ENCODE results near the gene RANBP10.

Gene RANBP10

DNA sequence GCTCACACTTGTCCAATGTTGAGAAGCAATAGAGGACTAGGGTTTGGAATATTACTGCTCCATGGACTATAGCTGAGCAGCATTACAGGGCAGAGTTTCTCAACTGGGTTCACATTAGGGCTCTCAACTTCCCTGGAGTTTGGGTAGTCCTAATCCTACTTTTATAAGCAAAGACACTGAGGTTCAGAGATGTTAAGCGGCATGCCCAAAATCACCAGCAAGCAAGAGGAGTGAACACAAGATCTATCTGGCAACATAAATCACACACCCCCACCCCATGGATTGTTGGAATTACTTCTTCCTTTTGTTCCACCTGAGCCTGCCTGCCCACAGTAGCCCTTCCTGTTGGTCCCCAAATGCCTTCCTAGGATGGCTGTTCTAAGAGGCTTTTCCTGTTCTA, 5.5 kb upstream of the RANBP10 start:
- no peaks in the 10 kb centered on the region for H3K27me3 ChIP-seq (ENCODE audit: insufficient read depth, low read length)

DNA sequence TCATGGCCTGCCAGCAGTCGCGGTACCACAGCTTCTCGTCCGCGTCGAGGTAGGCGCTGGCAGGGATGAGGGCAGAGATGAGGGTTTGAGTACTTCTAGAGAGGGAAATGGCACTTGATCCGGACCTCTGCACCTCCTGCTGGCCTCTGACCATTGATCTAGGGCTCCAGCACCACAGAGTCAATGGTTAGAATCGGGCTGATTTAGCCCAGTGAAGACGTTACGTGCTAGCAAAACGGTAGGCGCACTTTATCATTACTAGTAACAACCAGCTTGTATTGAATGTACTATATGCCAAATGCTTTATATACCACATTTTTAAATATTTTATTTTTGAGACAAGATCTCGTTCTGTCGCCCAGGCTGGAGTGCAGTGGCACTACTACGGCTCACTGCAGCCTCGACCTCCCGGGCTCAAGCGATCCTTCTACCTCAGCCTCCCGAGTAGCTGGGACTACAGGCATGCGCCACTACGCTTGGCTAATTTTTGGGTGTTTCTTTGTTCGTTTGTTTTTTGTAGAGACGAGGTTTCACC, 855 bp upstream of the RANBP10 start:
- H2AFZ ChIP-seq (ENCODE audit: low read depth, low read length): peak overlapping the region; percentile 67
- H3K9me3 ChIP-seq (ENCODE audit: low read length): no peaks in the 10 kb centered on the region
- peaks cover 15% of the 10 kb centered on the region for H3K36me3 ChIP-seq (ENCODE audit: insufficient read depth, low read length)
- H3K4me3 ChIP-seq (ENCODE audit: low read length): peak overlapping the region; percentile 75
- H3K27me3 ChIP-seq (ENCODE audit: insufficient read depth, low read length): no peaks in the 10 kb centered on the region
- peaks cover 15% of the 10 kb centered on the region for H3K4me1 ChIP-seq (ENCODE audit: insufficient read depth, low read length)

More for the DNA sequence above, 5.5 kb upstream of the RANBP10 start:
- Histone ChIP-seq H2AFZ (ENCODE audit: low read depth, low read length) (no peak overlapping the region), H3K9me3 (ENCODE audit: low read length) (no peaks in the 10 kb centered on the region), H3K36me3 (ENCODE audit: insufficient read depth, low read length) (no peaks in the 10 kb centered on the region), H3K4me3 (ENCODE audit: low read length) (no peak overlapping the region), H3K4me1 (ENCODE audit: insufficient read depth, low read length) (peaks cover 6% of the 10 kb centered on the region)

DNA sequence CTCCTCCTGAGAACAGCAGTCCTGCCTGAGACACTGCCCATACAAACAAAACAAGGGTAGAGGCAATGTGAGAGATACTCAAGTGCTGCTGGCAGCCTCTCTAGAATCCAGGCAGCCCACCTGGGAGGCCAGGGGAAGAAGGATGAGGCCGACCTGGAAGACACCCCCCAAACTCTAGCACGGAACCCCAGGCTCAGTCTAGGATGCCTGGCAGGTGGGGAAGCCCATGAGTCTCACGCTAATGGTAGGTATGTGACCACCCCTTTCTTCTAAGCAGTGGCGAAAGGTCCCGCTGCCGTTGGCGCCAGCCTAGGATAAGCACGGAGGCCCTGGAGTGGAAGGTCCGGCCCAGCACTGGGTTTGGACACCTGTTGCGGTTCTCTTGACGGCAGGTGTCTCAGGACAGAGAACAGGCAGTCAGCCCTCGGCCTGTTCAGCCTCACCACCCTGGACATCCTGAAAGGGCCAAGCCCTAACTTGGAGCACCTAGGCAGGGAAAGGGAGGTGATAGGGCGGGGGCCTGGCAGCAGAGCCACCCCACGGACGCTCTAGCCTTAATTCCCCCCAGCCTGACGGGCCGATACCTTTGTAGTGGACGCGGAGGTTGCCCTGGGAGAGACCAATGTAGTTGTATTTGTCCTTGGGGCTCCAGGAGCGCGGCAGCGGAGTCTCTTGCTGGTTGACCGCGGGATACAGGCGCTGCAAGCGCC, 487 bp downstream of the RANBP10 start:
- H3K4me3 ChIP-seq (ENCODE audit: low read length): peak overlapping the region; percentile 75
- no peaks in the 10 kb centered on the region for H3K9me3 ChIP-seq (ENCODE audit: low read length)
- H3K36me3 ChIP-seq (ENCODE audit: insufficient read depth, low read length): peaks cover 28% of the 10 kb centered on the region
- peak overlapping the region; percentile 74 for H2AFZ ChIP-seq (ENCODE audit: low read depth, low read length)
- H3K4me1 ChIP-seq (ENCODE audit: insufficient read depth, low read length): peaks cover 15% of the 10 kb centered on the region
- H3K27me3 ChIP-seq (ENCODE audit: insufficient read depth, low read length): no peaks in the 10 kb centered on the region

DNA sequence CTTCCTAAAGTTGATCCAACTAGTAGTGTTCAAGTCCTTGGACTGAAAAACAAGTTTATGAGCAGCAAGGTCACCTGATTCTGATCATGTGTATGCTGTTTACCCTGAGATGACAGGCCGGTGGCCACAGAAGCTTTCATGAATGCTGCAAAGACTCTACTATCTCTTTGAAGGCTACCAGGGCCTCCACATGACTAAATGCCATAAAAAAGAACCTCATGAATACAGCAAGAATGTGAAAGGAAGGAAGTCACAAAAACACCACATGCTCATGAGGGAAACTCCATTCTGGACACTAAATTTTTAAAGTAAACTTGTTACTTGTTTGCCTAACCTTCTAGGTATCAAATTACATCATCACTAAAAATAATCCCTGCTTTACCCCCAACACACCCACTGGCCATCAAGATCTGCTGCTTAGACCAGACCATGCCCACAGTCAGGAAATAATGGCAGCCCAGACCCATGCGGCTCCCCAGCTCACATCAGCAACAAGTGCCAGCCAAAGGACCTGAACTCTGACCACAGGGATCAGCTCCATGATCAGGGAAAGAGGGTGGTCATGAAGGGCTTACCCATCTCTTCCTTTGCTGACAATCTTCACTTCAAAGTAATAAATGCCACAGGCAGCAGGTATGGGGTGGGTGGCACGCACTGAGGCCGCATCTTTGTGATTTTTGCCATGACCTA, 1.4 kb downstream of the RANBP10 start:
- no peaks in the 10 kb centered on the region for H3K9me3 ChIP-seq (ENCODE audit: low read length)
- peaks cover 36% of the 10 kb centered on the region for H3K36me3 ChIP-seq (ENCODE audit: insufficient read depth, low read length)
- peaks cover 15% of the 10 kb centered on the region for H3K4me1 ChIP-seq (ENCODE audit: insufficient read depth, low read length)
- H3K4me3 ChIP-seq (ENCODE audit: low read length): peak overlapping the region; percentile 75
- no peak overlapping the region for H2AFZ ChIP-seq (ENCODE audit: low read depth, low read length)
- H3K27me3 ChIP-seq (ENCODE audit: insufficient read depth, low read length): no peaks in the 10 kb centered on the region

DNA sequence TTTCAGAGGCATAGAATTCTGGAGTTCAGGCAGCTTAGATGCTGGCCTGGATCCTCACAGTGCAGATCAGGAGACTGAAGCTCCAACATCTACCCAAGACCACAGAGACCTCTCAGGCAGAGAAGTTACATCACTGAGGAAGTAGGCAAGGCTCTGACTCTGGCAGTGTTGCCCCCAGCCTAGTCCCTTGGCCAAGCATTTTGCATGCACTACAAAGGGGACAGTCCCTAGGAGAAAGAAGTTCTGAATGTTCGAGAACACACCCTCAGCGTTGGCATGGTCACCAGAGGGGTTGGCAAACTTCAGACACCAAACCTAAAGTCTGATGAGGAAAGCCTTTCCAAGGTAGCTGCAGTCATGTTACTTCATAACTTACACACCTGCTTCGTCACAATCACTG, 2.5 kb downstream of the RANBP10 start:
- H3K9me3 ChIP-seq (ENCODE audit: low read length): no peaks in the 10 kb centered on the region
- peaks cover 15% of the 10 kb centered on the region for H3K4me1 ChIP-seq (ENCODE audit: insufficient read depth, low read length)
- H3K36me3 ChIP-seq (ENCODE audit: insufficient read depth, low read length): peaks cover 44% of the 10 kb centered on the region
- no peaks in the 10 kb centered on the region for H3K27me3 ChIP-seq (ENCODE audit: insufficient read depth, low read length)
- H3K4me3 ChIP-seq (ENCODE audit: low read length): no peak overlapping the region
- no peak overlapping the region for H2AFZ ChIP-seq (ENCODE audit: low read depth, low read length)

DNA sequence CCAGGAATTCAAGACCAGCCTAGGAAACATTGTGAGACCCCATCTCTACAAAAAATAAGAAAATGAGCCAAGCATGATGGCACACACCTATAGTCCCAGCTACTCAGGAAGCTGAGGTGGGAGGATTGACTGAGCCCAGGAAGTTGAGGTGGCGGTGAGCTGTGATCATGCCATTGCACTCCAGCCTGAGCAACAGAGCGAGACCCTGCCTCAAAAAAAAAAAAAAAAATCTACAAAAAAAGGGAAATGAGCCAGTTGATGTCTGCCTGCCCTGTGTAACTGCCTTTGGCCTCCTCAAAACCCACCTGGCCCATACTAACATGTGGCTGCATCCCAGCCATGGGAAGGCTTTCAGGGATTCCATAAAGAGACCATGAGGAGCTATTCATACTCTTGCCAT, 4.5 kb downstream of the RANBP10 start:
- Histone ChIP-seq H3K4me3 (ENCODE audit: low read length) (no peak overlapping the region), H3K9me3 (ENCODE audit: low read length) (no peaks in the 10 kb centered on the region)

DNA sequence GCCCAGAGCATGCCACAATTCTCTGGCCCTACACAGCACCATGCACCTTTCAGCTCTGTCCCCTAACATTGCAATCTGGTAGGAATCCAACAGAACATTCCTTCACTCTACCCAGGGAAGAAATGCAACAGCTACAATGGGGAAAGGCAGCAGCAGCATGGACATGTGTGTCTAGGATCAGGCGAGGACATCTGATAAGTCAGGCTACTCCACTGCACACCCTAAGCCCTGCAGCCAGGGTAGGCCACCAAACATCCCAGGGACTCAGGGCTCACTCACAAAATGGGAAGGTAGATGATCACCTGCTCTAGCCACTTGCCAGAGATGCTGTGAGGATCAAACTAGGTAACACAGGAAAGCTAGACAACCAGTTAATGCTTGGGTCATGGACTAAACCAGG, 5.1 kb downstream of the RANBP10 start:
- Histone ChIP-seq H3K4me1 (ENCODE audit: insufficient read depth, low read length) (peaks cover 9% of the 10 kb centered on the region), H3K9me3 (ENCODE audit: low read length) (no peaks in the 10 kb centered on the region), H3K4me3 (ENCODE audit: low read length) (no peak overlapping the region), H3K27me3 (ENCODE audit: insufficient read depth, low read length) (no peaks in the 10 kb centered on the region), H2AFZ (ENCODE audit: low read depth, low read length) (no peak overlapping the region), H3K36me3 (ENCODE audit: insufficient read depth, low read length) (peaks cover 54% of the 10 kb centered on the region)

More for the DNA sequence above, 4.5 kb downstream of the RANBP10 start:
- H3K36me3 ChIP-seq (ENCODE audit: insufficient read depth, low read length): peaks cover 52% of the 10 kb centered on the region
- H3K27me3 ChIP-seq (ENCODE audit: insufficient read depth, low read length): no peaks in the 10 kb centered on the region
- peaks cover 9% of the 10 kb centered on the region for H3K4me1 ChIP-seq (ENCODE audit: insufficient read depth, low read length)
- H2AFZ ChIP-seq (ENCODE audit: low read depth, low read length): no peak overlapping the region

DNA sequence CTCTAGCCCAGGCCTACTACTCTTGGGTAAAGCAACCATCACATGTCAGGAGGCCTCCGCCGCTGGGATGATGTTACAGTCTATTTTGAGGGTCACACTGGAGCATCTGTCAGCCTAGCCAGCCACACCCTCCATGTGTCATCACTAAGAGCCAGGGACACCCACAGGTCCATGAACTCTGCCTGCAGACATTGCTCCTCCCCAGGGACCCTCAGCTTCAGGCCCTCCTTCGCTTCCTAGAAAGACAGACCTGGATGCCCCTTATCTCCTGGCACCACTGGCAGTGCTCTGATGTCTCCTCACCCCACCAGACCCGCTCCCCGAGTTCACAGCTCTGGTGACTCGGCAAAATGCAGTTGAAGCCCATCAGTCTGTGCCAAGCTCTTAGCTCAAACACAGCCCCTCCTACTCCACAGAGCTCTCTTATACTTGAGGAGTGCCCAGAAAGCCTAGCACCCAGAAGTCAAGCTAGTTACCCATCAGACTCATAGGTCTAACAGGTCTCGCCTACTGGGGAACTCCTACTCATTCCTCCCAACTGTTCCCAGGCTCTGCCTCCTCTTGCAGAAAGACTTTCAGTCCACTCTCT, 5.9 kb downstream of the RANBP10 start:
- no peak overlapping the region for H2AFZ ChIP-seq (ENCODE audit: low read depth, low read length)
- peaks cover 6% of the 10 kb centered on the region for H3K4me1 ChIP-seq (ENCODE audit: insufficient read depth, low read length)
- no peaks in the 10 kb centered on the region for H3K9me3 ChIP-seq (ENCODE audit: low read length)
- no peak overlapping the region for H3K4me3 ChIP-seq (ENCODE audit: low read length)
- no peaks in the 10 kb centered on the region for H3K27me3 ChIP-seq (ENCODE audit: insufficient read depth, low read length)
- peaks cover 54% of the 10 kb centered on the region for H3K36me3 ChIP-seq (ENCODE audit: insufficient read depth, low read length)

DNA sequence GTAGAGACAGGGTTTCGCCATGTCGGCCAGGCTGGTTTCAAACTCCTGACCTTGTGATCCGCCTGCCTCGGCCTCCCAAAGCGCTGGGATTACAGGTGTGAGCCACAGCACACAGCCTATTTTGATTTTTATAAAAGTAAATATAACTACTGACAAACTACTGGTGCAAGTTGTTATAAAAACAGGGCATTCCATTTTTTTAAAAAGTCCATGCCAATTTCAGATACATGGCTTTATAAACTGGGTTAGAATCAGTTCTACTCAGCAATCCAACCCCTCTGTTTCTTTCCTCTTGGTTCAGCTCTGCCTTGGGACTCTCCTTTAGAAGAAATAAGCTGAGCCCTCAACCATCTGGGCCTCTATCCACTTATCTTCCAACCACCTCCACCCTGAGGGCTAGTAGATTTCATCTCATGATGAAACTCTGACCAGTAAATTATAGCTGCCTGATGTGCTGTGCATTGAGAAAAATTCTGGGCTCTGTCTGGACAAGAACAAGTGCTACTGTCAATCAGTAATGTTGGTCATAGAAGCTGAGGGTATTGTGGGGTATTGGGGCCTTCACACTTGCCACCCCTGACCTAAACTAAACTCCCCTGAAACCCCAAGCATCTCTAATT, 10.2 kb downstream of the RANBP10 start:
- Histone ChIP-seq H3K4me3 (ENCODE audit: low read length) (no peak overlapping the region), H2AFZ (ENCODE audit: low read depth, low read length) (no peak overlapping the region)

DNA sequence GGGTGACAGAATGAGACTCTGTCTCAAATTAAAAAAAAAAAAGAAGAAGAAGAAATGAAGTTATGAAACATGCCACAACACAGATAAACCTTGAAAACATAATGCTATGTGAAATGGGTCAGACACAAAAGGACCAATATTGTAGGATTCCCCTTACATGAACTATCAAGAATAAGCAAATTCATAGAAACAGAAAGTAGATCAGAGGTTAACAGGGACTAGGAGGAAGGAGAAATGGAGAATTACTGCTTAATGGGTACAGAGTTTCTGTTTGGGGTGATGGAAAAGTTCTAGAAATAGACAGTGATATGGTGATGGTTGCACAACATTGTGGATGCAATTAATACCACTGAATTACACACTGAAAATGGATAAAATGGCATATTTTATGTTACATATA, 16.3 kb downstream of the RANBP10 start:
- no peaks in the 10 kb centered on the region for H3K9me3 ChIP-seq (ENCODE audit: low read length)
- no peaks in the 10 kb centered on the region for H3K36me3 ChIP-seq (ENCODE audit: insufficient read depth, low read length)
- no peak overlapping the region for H2AFZ ChIP-seq (ENCODE audit: low read depth, low read length)
- H3K4me1 ChIP-seq (ENCODE audit: insufficient read depth, low read length): no peaks in the 10 kb centered on the region
- no peak overlapping the region for H3K4me3 ChIP-seq (ENCODE audit: low read length)
- no peaks in the 10 kb centered on the region for H3K27me3 ChIP-seq (ENCODE audit: insufficient read depth, low read length)

More for the DNA sequence above, 10.2 kb downstream of the RANBP10 start:
- Histone ChIP-seq H3K4me1 (ENCODE audit: insufficient read depth, low read length) (no peaks in the 10 kb centered on the region), H3K9me3 (ENCODE audit: low read length) (no peaks in the 10 kb centered on the region), H3K27me3 (ENCODE audit: insufficient read depth, low read length) (no peaks in the 10 kb centered on the region), H3K36me3 (ENCODE audit: insufficient read depth, low read length) (peaks cover 29% of the 10 kb centered on the region)

DNA sequence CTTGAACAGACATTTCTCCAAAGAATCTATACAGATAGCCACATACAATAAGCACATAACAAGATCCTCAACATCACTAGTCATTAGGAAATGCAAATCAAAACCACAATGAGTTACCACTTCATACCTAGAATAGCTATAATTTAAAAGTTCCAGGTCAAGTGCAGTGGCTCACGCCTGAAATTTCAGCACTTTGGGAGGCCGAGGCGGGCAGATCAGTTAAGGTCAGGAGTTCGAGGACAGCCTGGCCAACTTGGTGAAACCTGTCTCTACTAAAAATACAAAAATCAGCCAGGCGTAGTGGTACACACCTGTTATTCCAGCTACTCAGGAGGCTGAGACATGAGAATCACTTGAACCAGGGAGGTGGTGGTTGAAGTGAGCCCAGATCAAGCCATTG, 19.9 kb downstream of the RANBP10 start:
- Histone ChIP-seq H3K36me3 (ENCODE audit: insufficient read depth, low read length) (peaks cover under 1% of the 10 kb centered on the region), H3K27me3 (ENCODE audit: insufficient read depth, low read length) (no peaks in the 10 kb centered on the region), H3K4me1 (ENCODE audit: insufficient read depth, low read length) (no peaks in the 10 kb centered on the region), H3K9me3 (ENCODE audit: low read length) (no peaks in the 10 kb centered on the region), H3K4me3 (ENCODE audit: low read length) (no peak overlapping the region), H2AFZ (ENCODE audit: low read depth, low read length) (no peak overlapping the region)

DNA sequence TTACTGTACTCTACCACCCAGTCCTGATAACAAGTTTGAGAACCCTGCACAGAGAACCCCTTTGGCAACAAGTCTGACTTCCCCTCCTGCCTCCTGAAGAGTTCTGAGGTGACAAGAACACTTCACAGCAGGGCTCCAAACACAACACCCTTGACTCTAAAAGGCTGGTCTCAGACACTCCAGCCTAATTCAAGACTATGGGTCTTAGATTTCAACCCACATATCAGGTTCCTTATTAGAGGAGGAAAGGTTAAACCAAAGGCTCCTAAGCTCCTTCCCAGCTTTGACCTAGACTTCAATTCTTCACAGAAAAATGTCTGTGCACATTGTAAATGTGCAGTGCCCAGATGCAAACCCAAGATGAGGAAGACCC, 23.0 kb downstream of the RANBP10 start:
- no peaks in the 10 kb centered on the region for H3K9me3 ChIP-seq (ENCODE audit: low read length)
- peaks cover 6% of the 10 kb centered on the region for H3K36me3 ChIP-seq (ENCODE audit: insufficient read depth, low read length)
- no peaks in the 10 kb centered on the region for H3K4me1 ChIP-seq (ENCODE audit: insufficient read depth, low read length)
- H2AFZ ChIP-seq (ENCODE audit: low read depth, low read length): no peak overlapping the region
- H3K4me3 ChIP-seq (ENCODE audit: low read length): no peak overlapping the region
- H3K27me3 ChIP-seq (ENCODE audit: insufficient read depth, low read length): no peaks in the 10 kb centered on the region

Data from neuron (in vitro differentiated cells).